Endothelial cell of umbilical vein (primary cell): ENCODE results near the gene COPS3. TPM values are rescaled to one million over a fixed set of nuclear protein-coding genes. Genes with fewer than 3 reads are reported as not detected.

Experiments used
- BruUV-seq: library from RNA; stranded (reverse); fragments of 400-500 nt; replicated peaks from 2 replicates; lab custom pipeline; 2021; lab: Mats Ljungman, UMichigan
- CTCF ChIA-PET: fragments of 300-600, 350-600 bp; sonication (Branson Sonifier 250); formaldehyde crosslinking; loops from one replicate; lab custom pipeline; 2021; ENCODE audit warnings: antibody characterized with exemption, inconsistent platforms; lab: Charles Lee
- POLR2A ChIA-PET: fragments of 300-600, 350-600 bp; sonication (Branson Sonifier 250); formaldehyde crosslinking; loops from one replicate; lab custom pipeline; 2021; ENCODE audit warnings: antibody characterized with exemption, inconsistent platforms; lab: Charles Lee
- DNase-seq: peaks from one replicate; pipeline ENCODE4 v3.0.0-alpha.2; 2011; ENCODE audit warnings: low read depth, low spot score
- FAIRE-seq: peaks from 2 replicates; lab custom pipeline; 2011; peaks lifted over from hg19 to GRCh38; lab: Jason Lieb, UNC
- H2AFZ ChIP-seq: 2 replicates; pipeline ENCODE4 v1.6.0; 2012; ENCODE audit warnings: low read depth, low read length, control low read depth, inconsistent platforms
- H3K27ac ChIP-seq: 2 replicates; pipeline ENCODE4 v1.5.1; 2011; ENCODE audit warnings: low read depth, mild to moderate bottlenecking, control low read depth, low read length, moderate library complexity; ENCODE audit not compliant: insufficient read depth
- H3K27me3 ChIP-seq, 2 experiments: 2 replicates each; pipeline versions ENCODE4 v1.6.0 to v1.6.1; 2011; ENCODE audit warnings: low read length in 2 of 2, mixed read lengths in 1 of 2; ENCODE audit not compliant: control insufficient read depth in 2 of 2, insufficient read depth in 2 of 2
- H3K36me3 ChIP-seq, 2 experiments: 2 replicates in 1 of 2; 3 replicates in 1 of 2; pipeline ENCODE4 v1.5.1; 2011; ENCODE audit warnings: low read length in 2 of 2, mild to moderate bottlenecking in 1 of 2, moderate library complexity in 1 of 2; ENCODE audit not compliant: control insufficient read depth in 2 of 2, insufficient read depth in 2 of 2; ENCODE audit errors: extremely low read depth in 1 of 2
- H3K4me1 ChIP-seq: 3 replicates; pipeline ENCODE4 v1.5.1; 2011; ENCODE audit warnings: mild to moderate bottlenecking, low read length; ENCODE audit not compliant: control insufficient read depth, insufficient read depth; ENCODE audit errors: extremely low read depth
- H3K4me2 ChIP-seq: 2 replicates; pipeline ENCODE4 v1.6.1; 2011; ENCODE audit warnings: low read length, control low read depth, mixed read lengths; ENCODE audit not compliant: insufficient read depth
- H3K4me3 ChIP-seq, 3 experiments: fragments of 200-600 bp in 1 of 3; sonication (generic), shearing (Covaris generic) in 1 of 3; replicated peaks in 1 of 3; 2 replicates each; pipeline ENCODE4 v1.5.1; 2011 to 2016; ENCODE audit warnings: control low read depth in 3 of 3, low read length in 3 of 3, mild to moderate bottlenecking in 2 of 3, inconsistent platforms in 1 of 3, low read depth in 1 of 3, moderate library complexity in 1 of 3; ENCODE audit not compliant: insufficient read depth in 1 of 3
- H3K79me2 ChIP-seq: 2 replicates; pipeline ENCODE4 v1.6.0; 2012; ENCODE audit warnings: low read length, inconsistent platforms; ENCODE audit not compliant: control insufficient read depth, insufficient read depth
- H3K9ac ChIP-seq: replicated peaks from 2 replicates; pipeline ENCODE3; 2011; ENCODE audit warnings: low read length, control low read depth; ENCODE audit not compliant: insufficient read depth; ENCODE audit errors: extremely low read depth
- H3K9me1 ChIP-seq: replicated peaks from 3 replicates; pipeline ENCODE4 v1.6.0; 2011; ENCODE audit warnings: mild to moderate bottlenecking, low read length; ENCODE audit not compliant: control insufficient read depth, insufficient read depth; ENCODE audit errors: extremely low read depth
- H3K9me3 ChIP-seq: replicated peaks from 2 replicates; pipeline ENCODE4 v1.5.1; 2012; ENCODE audit warnings: low read length, inconsistent platforms; ENCODE audit not compliant: control insufficient read depth, insufficient read depth
- H4K20me1 ChIP-seq: replicated peaks from 2 replicates; pipeline ENCODE3; 2011; ENCODE audit warnings: mild to moderate bottlenecking, low read length; ENCODE audit not compliant: control insufficient read depth, insufficient read depth; ENCODE audit errors: extremely low read depth
- CTCF ChIP-seq, 2 donors: IDR thresholded peaks; 1 replicate in 1 of 2; 2 replicates in 1 of 2; pipeline ENCODE4 v1.5.1; 2011; ENCODE audit warnings: low read length in 2 of 2, mild to moderate bottlenecking in 2 of 2, moderate library complexity in 2 of 2, control low read depth in 1 of 2, inconsistent platforms in 1 of 2, low read depth in 1 of 2; ENCODE audit not compliant: insufficient read depth in 1 of 2; ENCODE audit errors: extremely low read depth in 1 of 2
- EZH2 ChIP-seq: IDR thresholded peaks from 2 replicates; pipeline ENCODE4 v1.6.1; 2012; ENCODE audit warnings: borderline replicate concordance, low read depth, mild to moderate bottlenecking, moderate library complexity, low read length, inconsistent platforms; ENCODE audit not compliant: severe bottlenecking
- FOS ChIP-seq: IDR thresholded peaks from 2 replicates; pipeline ENCODE4 v1.6.1; 2011; ENCODE audit warnings: mild to moderate bottlenecking, low read length, moderate library complexity, borderline replicate concordance; ENCODE audit not compliant: insufficient read depth
- GATA2 ChIP-seq: IDR thresholded peaks from 2 replicates; pipeline ENCODE4 v1.7.0; 2011; ENCODE audit warnings: low read depth, mild to moderate bottlenecking, moderate library complexity, mixed read lengths, low read length; ENCODE audit not compliant: insufficient read length, insufficient read depth
- JUN ChIP-seq: IDR thresholded peaks from 2 replicates; pipeline ENCODE4 v1.6.1; 2011; ENCODE audit warnings: borderline replicate concordance, low read depth; ENCODE audit not compliant: insufficient read length, insufficient read depth
- MYC ChIP-seq: IDR thresholded peaks from one replicate; pipeline ENCODE4 v1.6.1; 2011; ENCODE audit warnings: mild to moderate bottlenecking, low read depth, low read length
- POLR2A ChIP-seq: IDR thresholded peaks from 2 replicates; pipeline ENCODE4 v1.6.1; 2012; ENCODE audit warnings: low read depth, mild to moderate bottlenecking, control low read depth, low read length
- POLR2AphosphoS5 ChIP-seq: IDR thresholded peaks from 2 replicates; pipeline ENCODE4 v1.6.1; 2012; ENCODE audit warnings: low read depth, mild to moderate bottlenecking, control low read depth, low read length, moderate library complexity; ENCODE audit not compliant: insufficient read depth
- dilution Hi-C: fragments of 300-500 bp; cut with MboI; formaldehyde crosslinking; loops from one replicate; pipeline ENCODE4 v1.15.0; 2019; ENCODE audit warnings: low sequenced_read_pairs; ENCODE audit not compliant: extremely low pct_ligation_motif_present
- intact Hi-C: fragments of 100-400 bp; cut with micrococcal nuclease; formaldehyde crosslinking; loops from one replicate; pipeline ENCODE4 v1.10.0; 2022
- polyA plus RNA-seq, 4 experiments: library from polyadenylated mRNA; depleted of rRNA in 3 of 4; stranded (reverse) in 3 of 4; unstranded in 1 of 4; fragments of >200 nt; gene quantifications; 2 replicates each; pipeline versions ENCODE4 v1.2.1 to v1.2.3, GENCODE V29; 2011 to 2012; ENCODE audit warnings: missing spikeins in 1 of 4
- total RNA-seq: library from RNA; stranded (reverse); gene quantifications from 2 replicates; pipeline ENCODE4 v1.2.3, GENCODE V29; 2021
- TF ChIP-seq, protein P1 (sequence below): IDR thresholded peaks from 2 replicates; pipeline ENCODE4 v1.6.1; 2011; ENCODE audit not compliant: insufficient read depth, insufficient read length

The COPS3 gene
- total and polyA plus RNA-seq, 2 donors (not counting 3 experiments of a cell fraction or from before 2014, with no cell fraction given), result 54.8 to 80.9 TPM

DNA sequence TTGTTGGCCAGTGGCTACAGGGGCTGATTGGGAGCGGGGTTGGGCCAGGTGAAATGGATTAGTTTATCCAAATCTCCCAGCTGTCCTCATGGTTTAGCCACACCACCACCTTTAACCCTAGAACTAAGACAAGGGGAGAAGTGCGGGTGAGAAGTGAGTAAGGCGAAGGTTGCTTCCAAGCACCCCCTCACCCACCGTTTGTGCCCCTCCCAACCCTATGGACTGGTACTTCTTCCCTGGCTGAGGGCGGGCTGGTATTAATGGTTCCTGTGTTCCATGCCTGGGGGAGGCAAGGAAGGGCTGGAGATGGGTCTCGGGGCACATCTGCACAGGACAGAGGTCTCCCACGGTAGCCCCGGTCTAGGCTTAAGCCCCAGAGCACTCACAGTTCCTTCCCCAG, 47.2 kb upstream of the COPS3 start:
- POLR2A ChIA-PET, result no interaction called here
- H3K79me2 ChIP-seq, result no peaks in the 10 kb centered on the region
- H3K9me3 ChIP-seq, result no peaks in the 10 kb centered on the region
- TF ChIP-seq POLR2A (no peak), JUN (no peak), CTCF (IDR thresholded peaks at IDR 0.05; ENCODE audit: extremely low read depth in 1 of 2, insufficient read depth in 1 of 2, low read depth in 1 of 2, low read length in 2 of 2) (no peak), EZH2 (no peak), POLR2AphosphoS5 (no peak), MYC (no peak)
- H3K4me3 ChIP-seq, result no peak overlapping the region
- no peaks in the 10 kb centered on the region for H3K27me3 ChIP-seq
- H2AFZ ChIP-seq, result no peak overlapping the region
- intact Hi-C loops (no loop called here), dilution Hi-C loops (no loop called here)
- H4K20me1 ChIP-seq, result no peaks in the 10 kb centered on the region
- no peak overlapping the region for H3K4me2 ChIP-seq
- no peak overlapping the region for H3K9ac ChIP-seq
- no peaks in the 10 kb centered on the region for H3K36me3 ChIP-seq
- H3K27ac ChIP-seq, result no peak overlapping the region
- no peaks in the 10 kb centered on the region for H3K9me1 ChIP-seq
- CTCF ChIA-PET, result no interaction called here
- no peak for DNase-seq
- H3K4me1 ChIP-seq, result no peaks in the 10 kb centered on the region
- no TSS peak for BruUV-seq
- FAIRE-seq, result no peak

DNA sequence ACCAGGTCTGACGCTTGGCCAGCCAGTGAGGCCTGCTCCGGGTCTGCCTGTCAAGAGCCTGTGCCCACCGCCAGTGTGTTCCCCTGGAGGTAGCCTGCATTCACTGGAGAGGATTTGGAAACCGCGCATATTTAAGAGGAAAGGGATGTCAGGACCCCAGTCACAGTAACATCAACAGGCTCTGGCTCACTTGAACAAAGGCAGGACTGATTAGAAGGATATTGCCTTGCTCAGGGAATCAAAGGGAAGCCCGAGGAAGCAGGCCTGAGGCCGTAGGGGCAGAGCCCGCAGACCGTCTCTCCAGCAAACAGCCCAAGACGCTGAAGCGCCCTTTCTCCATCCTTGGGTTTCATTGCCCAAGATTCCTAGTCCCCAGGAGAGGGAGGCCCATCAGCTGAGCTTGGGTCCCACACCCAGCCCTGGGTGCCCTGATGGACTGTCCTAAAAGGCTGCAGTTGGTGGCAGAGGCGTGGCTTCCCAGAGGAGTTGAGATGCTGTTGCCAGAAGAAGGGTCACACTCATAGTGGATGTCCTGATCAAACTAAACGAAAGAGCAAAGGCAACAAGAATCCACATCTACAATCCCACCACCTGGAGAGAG, 45.3 kb upstream of the COPS3 start:
- Histone ChIP-seq H3K4me1 (no peaks in the 10 kb centered on the region), H3K4me3 (no peak overlapping the region), H3K27ac (no peak overlapping the region), H3K9me3 (no peaks in the 10 kb centered on the region), H3K4me2 (no peak overlapping the region), H3K36me3 (no peaks in the 10 kb centered on the region), H3K9ac (no peak overlapping the region), H2AFZ (no peak overlapping the region), H3K9me1 (no peaks in the 10 kb centered on the region), H4K20me1 (no peaks in the 10 kb centered on the region), H3K79me2 (no peaks in the 10 kb centered on the region), H3K27me3 (no peaks in the 10 kb centered on the region)
- FAIRE-seq (no peak), DNase-seq (no peak)
- BruUV-seq, result no TSS peak
- CTCF ChIA-PET, result no interaction called here
- dilution Hi-C loops (no loop called here), intact Hi-C loops (no loop called here)
- POLR2A ChIA-PET, result no interaction called here
- TF ChIP-seq POLR2AphosphoS5 (no peak), EZH2 (no peak), FOS (no peak), CTCF (IDR thresholded peaks at IDR 0.05; ENCODE audit: extremely low read depth in 1 of 2, insufficient read depth in 1 of 2, low read depth in 1 of 2, low read length in 2 of 2) (no peak), GATA2 (no peak), MYC (no peak), POLR2A (no peak), JUN (no peak)
- TF ChIP-seq, protein P1, sequence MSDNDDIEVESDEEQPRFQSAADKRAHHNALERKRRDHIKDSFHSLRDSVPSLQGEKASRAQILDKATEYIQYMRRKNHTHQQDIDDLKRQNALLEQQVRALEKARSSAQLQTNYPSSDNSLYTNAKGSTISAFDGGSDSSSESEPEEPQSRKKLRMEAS, result no peak
